ENCODE results near the gene CYP26A1.

The CYP26A1 gene

DNA sequence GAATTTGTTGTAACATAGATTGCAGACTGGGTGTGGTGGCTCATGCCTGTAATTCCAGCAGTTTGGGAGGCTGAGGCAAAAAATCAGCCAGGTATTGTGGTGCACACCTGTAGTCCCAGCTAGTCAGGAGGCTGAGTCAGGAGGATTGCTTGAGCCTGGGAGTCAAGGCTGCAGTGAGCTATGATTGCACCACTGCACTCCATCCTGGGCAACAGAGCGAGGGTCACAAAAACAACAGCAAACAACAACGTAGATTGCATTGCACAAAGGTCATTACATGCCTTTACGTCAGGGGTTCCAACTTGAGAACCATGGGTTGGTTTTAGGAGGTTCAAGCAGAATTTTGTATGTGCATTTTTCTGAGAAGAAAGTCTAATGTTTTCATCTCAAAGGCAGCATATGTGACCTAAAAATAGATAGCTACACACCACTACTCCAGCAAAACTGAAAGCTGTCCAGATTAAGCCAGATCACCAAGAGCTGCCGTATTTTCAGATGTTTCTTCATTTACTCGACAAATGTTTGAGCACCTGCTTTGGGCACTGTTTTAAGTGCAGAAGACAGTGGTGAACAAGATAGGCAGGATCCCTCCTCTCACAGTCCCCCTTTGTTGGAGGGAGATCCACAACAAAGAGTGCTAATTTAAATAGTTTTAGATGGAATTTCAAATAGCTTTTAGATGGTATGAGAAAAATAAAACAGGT lies 41.4 kb upstream of the CYP26A1 start:
- no peak overlapping the region for H3K4me3 ChIP-seq (replicated peaks; ENCODE audit: low read depth, low read length)
- H3K27me3 ChIP-seq (replicated peaks; ENCODE audit: control insufficient read depth, insufficient read depth, low read length): no peaks in the 10 kb centered on the region
- no peak for DNase-seq (ENCODE audit: extremely low read depth, insufficient read length)
- TF ChIP-seq, protein P1, sequence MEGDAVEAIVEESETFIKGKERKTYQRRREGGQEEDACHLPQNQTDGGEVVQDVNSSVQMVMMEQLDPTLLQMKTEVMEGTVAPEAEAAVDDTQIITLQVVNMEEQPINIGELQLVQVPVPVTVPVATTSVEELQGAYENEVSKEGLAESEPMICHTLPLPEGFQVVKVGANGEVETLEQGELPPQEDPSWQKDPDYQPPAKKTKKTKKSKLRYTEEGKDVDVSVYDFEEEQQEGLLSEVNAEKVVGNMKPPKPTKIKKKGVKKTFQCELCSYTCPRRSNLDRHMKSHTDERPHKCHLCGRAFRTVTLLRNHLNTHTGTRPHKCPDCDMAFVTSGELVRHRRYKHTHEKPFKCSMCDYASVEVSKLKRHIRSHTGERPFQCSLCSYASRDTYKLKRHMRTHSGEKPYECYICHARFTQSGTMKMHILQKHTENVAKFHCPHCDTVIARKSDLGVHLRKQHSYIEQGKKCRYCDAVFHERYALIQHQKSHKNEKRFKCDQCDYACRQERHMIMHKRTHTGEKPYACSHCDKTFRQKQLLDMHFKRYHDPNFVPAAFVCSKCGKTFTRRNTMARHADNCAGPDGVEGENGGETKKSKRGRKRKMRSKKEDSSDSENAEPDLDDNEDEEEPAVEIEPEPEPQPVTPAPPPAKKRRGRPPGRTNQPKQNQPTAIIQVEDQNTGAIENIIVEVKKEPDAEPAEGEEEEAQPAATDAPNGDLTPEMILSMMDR (IDR thresholded peaks at IDR 0.05; ENCODE audit: insufficient read depth, low read length, poor library complexity, severe bottlenecking): no peak
- no peaks in the 10 kb centered on the region for H3K36me3 ChIP-seq (ENCODE audit: control insufficient read depth, insufficient read depth, low read length)

DNA sequence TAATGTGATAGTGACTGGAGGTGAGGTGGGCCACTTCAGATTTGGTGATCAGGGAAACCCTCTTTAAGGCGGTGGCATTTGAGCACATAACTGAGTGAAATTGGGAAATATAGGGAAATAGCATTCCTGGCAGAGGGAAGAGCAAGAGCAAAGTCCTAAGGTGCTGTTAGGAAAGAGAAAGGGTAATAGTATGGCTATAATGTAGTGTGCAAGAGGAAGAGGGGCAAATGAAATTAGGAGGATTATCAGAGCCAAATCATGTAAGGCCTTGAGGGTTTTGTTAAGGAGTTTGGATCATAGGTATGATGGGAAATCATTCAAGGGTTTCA lies 40.9 kb upstream of the CYP26A1 start:
- Histone ChIP-seq H3K4me3 (replicated peaks; ENCODE audit: low read depth, low read length) (no peak overlapping the region), H3K27me3 (replicated peaks; ENCODE audit: control insufficient read depth, insufficient read depth, low read length) (no peaks in the 10 kb centered on the region), H3K36me3 (ENCODE audit: control insufficient read depth, insufficient read depth, low read length) (no peaks in the 10 kb centered on the region)
- TF ChIP-seq, protein P1 (IDR thresholded peaks at IDR 0.05; ENCODE audit: insufficient read depth, low read length, poor library complexity, severe bottlenecking): no peak
- DNase-seq (ENCODE audit: extremely low read depth, insufficient read length): no peak

DNA sequence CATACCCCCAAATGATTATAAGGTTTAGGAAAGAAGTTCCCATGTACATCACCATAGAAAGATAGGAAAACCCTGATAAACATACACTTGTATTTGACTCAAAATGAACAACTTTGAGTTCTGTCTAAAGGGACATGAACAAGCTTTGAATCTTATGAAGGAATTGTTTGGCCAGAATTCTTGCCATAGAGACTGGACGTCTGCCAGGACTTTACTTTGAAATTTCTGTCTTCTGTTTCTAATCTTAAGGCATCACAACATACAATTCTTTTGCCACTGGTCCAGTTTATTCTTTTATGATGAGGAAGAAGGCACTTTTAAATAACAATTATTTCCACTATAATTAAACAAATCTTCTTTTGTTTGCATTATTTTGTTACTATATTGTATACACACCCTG lies 39.3 kb upstream of the CYP26A1 start:
- TF ChIP-seq, protein P1 (IDR thresholded peaks at IDR 0.05; ENCODE audit: insufficient read depth, low read length, poor library complexity, severe bottlenecking): no peak
- no peaks in the 10 kb centered on the region for H3K27me3 ChIP-seq (replicated peaks; ENCODE audit: control insufficient read depth, insufficient read depth, low read length)

DNA sequence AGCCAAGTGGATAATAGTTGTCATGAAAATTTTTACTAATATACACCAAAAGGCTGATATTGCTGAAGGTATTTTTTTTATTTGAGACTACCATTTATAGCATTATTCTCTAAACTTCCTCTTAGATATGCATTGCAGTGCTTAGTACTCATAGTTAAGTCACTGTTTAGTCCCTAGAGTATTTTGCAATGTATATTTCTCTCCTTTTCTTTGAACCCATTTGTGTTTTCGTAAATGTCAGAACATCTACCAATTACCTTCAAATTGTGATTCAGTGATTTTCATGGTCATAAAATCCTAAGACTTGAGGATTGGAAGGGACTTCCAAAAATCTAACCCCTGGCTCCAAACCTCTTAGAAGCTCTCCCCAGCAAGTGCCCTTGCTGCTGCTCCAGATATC lies 34.6 kb upstream of the CYP26A1 start:
- no peaks in the 10 kb centered on the region for H3K36me3 ChIP-seq (ENCODE audit: control insufficient read depth, insufficient read depth, low read length)
- DNase-seq (ENCODE audit: extremely low read depth, insufficient read length): no peak
- TF ChIP-seq, protein P1 (IDR thresholded peaks at IDR 0.05; ENCODE audit: insufficient read depth, low read length, poor library complexity, severe bottlenecking): no peak
- H3K4me3 ChIP-seq (replicated peaks; ENCODE audit: low read depth, low read length): no peak overlapping the region
- no peaks in the 10 kb centered on the region for H3K27me3 ChIP-seq (replicated peaks; ENCODE audit: control insufficient read depth, insufficient read depth, low read length)

More for the DNA sequence above, 39.3 kb upstream of the CYP26A1 start:
- no peak overlapping the region for H3K4me3 ChIP-seq (replicated peaks; ENCODE audit: low read depth, low read length)
- H3K36me3 ChIP-seq (ENCODE audit: control insufficient read depth, insufficient read depth, low read length): no peaks in the 10 kb centered on the region
- DNase-seq (ENCODE audit: extremely low read depth, insufficient read length): no peak

DNA sequence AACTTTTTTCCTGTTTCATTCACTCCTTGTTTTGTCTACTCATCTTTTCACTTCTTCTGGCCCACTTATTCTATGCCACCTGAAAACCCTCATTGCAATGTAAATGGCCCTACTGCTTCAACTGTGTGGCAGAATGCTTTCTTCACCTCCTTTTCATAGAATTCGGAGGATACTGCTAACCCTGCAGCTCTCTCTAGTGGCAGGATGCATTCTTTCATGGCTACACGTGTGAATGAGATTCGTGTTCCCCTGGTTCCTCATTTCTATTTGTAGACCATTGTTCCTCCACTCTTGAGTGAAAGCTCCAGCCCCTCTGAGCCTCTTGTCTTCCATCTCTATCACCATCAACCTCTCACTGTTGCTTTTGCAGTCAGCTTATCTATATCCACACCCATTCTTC lies 34.0 kb upstream of the CYP26A1 start:
- Histone ChIP-seq H3K36me3 (ENCODE audit: control insufficient read depth, insufficient read depth, low read length) (no peaks in the 10 kb centered on the region), H3K4me3 (replicated peaks; ENCODE audit: low read depth, low read length) (no peak overlapping the region), H3K27me3 (replicated peaks; ENCODE audit: control insufficient read depth, insufficient read depth, low read length) (no peaks in the 10 kb centered on the region)
- DNase-seq (ENCODE audit: extremely low read depth, insufficient read length): no peak
- TF ChIP-seq, protein P1 (IDR thresholded peaks at IDR 0.05; ENCODE audit: insufficient read depth, low read length, poor library complexity, severe bottlenecking): peak; percentile 49

DNA sequence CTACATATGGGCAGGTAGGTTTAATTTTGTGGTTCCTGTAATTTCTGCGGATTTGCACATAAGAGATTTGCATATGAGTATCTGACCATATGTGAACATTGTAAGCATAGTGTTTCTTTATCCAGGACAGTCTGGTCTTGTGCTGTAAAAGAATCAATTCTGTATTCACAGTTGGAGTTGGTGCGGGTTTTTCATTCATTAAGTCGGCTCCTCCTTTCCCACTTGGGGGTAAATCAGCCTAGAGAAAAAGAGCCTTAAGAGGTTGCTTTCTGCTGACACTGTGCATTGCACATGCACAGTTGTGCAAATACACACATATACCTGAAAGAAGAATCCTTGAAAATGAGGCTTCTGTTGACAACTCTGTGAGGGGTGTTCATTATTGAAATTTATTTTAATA lies 19.2 kb upstream of the CYP26A1 start:
- Histone ChIP-seq H3K36me3 (ENCODE audit: control insufficient read depth, insufficient read depth, low read length) (no peaks in the 10 kb centered on the region), H3K4me3 (replicated peaks; ENCODE audit: low read depth, low read length) (no peak overlapping the region), H3K27me3 (replicated peaks; ENCODE audit: control insufficient read depth, insufficient read depth, low read length) (no peaks in the 10 kb centered on the region)
- TF ChIP-seq, protein P1 (IDR thresholded peaks at IDR 0.05; ENCODE audit: insufficient read depth, low read length, poor library complexity, severe bottlenecking): no peak
- DNase-seq (ENCODE audit: extremely low read depth, insufficient read length): no peak

Data from GM06990 (cell line).